ENCODE results near the gene TIMM13.

- TF ChIP-seq, protein P1, sequence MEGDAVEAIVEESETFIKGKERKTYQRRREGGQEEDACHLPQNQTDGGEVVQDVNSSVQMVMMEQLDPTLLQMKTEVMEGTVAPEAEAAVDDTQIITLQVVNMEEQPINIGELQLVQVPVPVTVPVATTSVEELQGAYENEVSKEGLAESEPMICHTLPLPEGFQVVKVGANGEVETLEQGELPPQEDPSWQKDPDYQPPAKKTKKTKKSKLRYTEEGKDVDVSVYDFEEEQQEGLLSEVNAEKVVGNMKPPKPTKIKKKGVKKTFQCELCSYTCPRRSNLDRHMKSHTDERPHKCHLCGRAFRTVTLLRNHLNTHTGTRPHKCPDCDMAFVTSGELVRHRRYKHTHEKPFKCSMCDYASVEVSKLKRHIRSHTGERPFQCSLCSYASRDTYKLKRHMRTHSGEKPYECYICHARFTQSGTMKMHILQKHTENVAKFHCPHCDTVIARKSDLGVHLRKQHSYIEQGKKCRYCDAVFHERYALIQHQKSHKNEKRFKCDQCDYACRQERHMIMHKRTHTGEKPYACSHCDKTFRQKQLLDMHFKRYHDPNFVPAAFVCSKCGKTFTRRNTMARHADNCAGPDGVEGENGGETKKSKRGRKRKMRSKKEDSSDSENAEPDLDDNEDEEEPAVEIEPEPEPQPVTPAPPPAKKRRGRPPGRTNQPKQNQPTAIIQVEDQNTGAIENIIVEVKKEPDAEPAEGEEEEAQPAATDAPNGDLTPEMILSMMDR (IDR thresholded peaks at IDR 0.05; ENCODE audit: borderline replicate concordance, extremely low read depth, low read length, poor library complexity, severe bottlenecking) = no peak
- no peak for TF ChIP-seq EZH2 (IDR thresholded peaks at IDR 0.05; ENCODE audit: borderline replicate concordance, low read depth, low read length, severe bottlenecking)
These were observed 9.4 kb downstream of the TIMM13 start for GRCh38 chr19:2417881-2418406.
